HCT116 (cell line): ENCODE results near the gene IFITM10. TPM values are rescaled to one million over a fixed set of nuclear protein-coding genes. Genes with fewer than 3 reads are reported as not detected.

Source experiments
- ATAC-seq: fragments of 200-7000 bp; cut with Tn5 transposase; 2 replicates; pipeline ENCODE4 v1.9.1; 2020; ENCODE audit warnings: mild to moderate bottlenecking, moderate library complexity
- BruUV-seq: library from RNA; stranded (reverse); fragments of 400-500 nt; replicated peaks from 2 replicates; lab custom pipeline; 2021; lab: Mats Ljungman, UMichigan
- CTCF ChIA-PET: fragments of 300-600 bp; sonication (Branson Sonifier 250); formaldehyde crosslinking; loops from one replicate; lab custom pipeline; 2021; ENCODE audit warnings: antibody characterized with exemption; lab: Charles Lee
- POLR2A ChIA-PET: fragments of 300-600, 350-600 bp; sonication (Branson Sonifier 250); formaldehyde crosslinking; loops from one replicate; lab custom pipeline; 2021; ENCODE audit warnings: antibody characterized with exemption; lab: Charles Lee
- RAD21 ChIA-PET, 2 experiments: fragments of 300-600 bp; sonication (Branson Sonifier 250); formaldehyde crosslinking; loops; one replicate each; lab custom pipeline; 2023; ENCODE audit warnings: low total read pairs in 2 of 2; ENCODE audit not compliant: uncharacterized antibody in 2 of 2, unreplicated experiment in 2 of 2, low non-redundant PET in 1 of 2; lab: Charles Lee
- DNase-seq: peaks from one replicate; pipeline ENCODE4 v3.0.0-alpha.2; 2010; ENCODE audit warnings: low read depth, low spot score
- H2AFZ ChIP-seq: fragments of 200-600 bp; shearing (Covaris generic), sonication (generic); 2 replicates; pipeline ENCODE4 v1.6.1; 2017; ENCODE audit warnings: low read depth, mixed run types, mixed read lengths, antibody characterized with exemption, low read length; ENCODE audit not compliant: poor library complexity, severe bottlenecking
- H3K27ac ChIP-seq: 2 replicates; pipeline ENCODE4 v1.5.1; 2012; ENCODE audit warnings: low read depth, low read length
- H3K27me3 ChIP-seq: fragments of 200-600 bp; sonication (generic); 2 replicates; pipeline ENCODE4 v1.6.1; 2016; ENCODE audit warnings: mixed run types, low read length, mixed read lengths; ENCODE audit not compliant: insufficient read depth
- H3K36me3 ChIP-seq, 2 experiments: fragments of 200-500 bp in 1 of 2; fragments of 200-600 bp in 1 of 2; sonication (Bioruptor generic) in 1 of 2; sonication (generic) in 1 of 2; 2 replicates each; pipeline versions ENCODE4 v1.5.1 to v1.6.1; 2014 to 2016; ENCODE audit warnings: low read length in 2 of 2, inconsistent platforms in 1 of 2, mixed read lengths in 1 of 2, mixed run types in 1 of 2; ENCODE audit not compliant: insufficient read depth in 2 of 2, control insufficient read depth in 1 of 2
- H3K4me1 ChIP-seq, 2 experiments: fragments of 200-600 bp in 1 of 2; sonication (generic) in 1 of 2; 2 replicates each; pipeline versions ENCODE4 v1.5.1 to v1.6.1; 2012 to 2017; ENCODE audit warnings: low read length in 2 of 2, inconsistent platforms in 1 of 2, mild to moderate bottlenecking in 1 of 2, mixed read lengths in 1 of 2, mixed run types in 1 of 2, moderate library complexity in 1 of 2; ENCODE audit not compliant: insufficient read depth in 2 of 2, control insufficient read depth in 1 of 2
- H3K4me2 ChIP-seq: fragments of 200-600 bp; sonication (generic); 2 replicates; pipeline ENCODE4 v1.6.1; 2017; ENCODE audit warnings: mixed run types, low read length, mixed read lengths
- H3K4me3 ChIP-seq, 2 experiments: fragments of 200-600 bp in 1 of 2; sonication (generic) in 1 of 2; replicated peaks in 1 of 2; 2 replicates each; pipeline ENCODE4 v1.5.1; 2011 to 2016; ENCODE audit warnings: low read length in 2 of 2, control low read depth in 1 of 2, low read depth in 1 of 2, mild to moderate bottlenecking in 1 of 2, mixed read lengths in 1 of 2, mixed run types in 1 of 2
- H3K79me2 ChIP-seq: fragments of 200-600 bp; sonication (generic); 2 replicates; pipeline ENCODE4 v1.6.1; 2017; ENCODE audit warnings: mild to moderate bottlenecking, mixed run types, low read length, moderate library complexity, mixed read lengths; ENCODE audit not compliant: insufficient read depth
- H3K9ac ChIP-seq: fragments of 200-600 bp; sonication (generic); 2 replicates; pipeline ENCODE4 v1.6.1; 2016; ENCODE audit warnings: low read length, mixed read lengths
- H3K9me2 ChIP-seq: fragments of 200-600 bp; sonication (generic), shearing (Covaris generic); 2 replicates; pipeline ENCODE4 v1.6.1; 2017; ENCODE audit warnings: mixed run types, mild to moderate bottlenecking, moderate library complexity; ENCODE audit not compliant: insufficient read depth
- H3K9me3 ChIP-seq, 2 experiments: fragments of 200-500 bp in 1 of 2; fragments of 200-600 bp in 1 of 2; sonication (Bioruptor generic) in 1 of 2; sonication (generic) in 1 of 2; 2 replicates each; pipeline ENCODE4 v1.6.1; 2014 to 2017; ENCODE audit warnings: low read length in 2 of 2, mixed read lengths in 2 of 2, inconsistent platforms in 1 of 2, low read depth in 1 of 2, mild to moderate bottlenecking in 1 of 2, mixed run types in 1 of 2, moderate library complexity in 1 of 2; ENCODE audit not compliant: control insufficient read depth in 1 of 2, insufficient read depth in 1 of 2
- H4K20me1 ChIP-seq: fragments of 200-600 bp; sonication (generic), shearing (Covaris generic); 2 replicates; pipeline ENCODE4 v1.6.1; 2017; ENCODE audit warnings: mixed run types, mild to moderate bottlenecking, moderate library complexity; ENCODE audit not compliant: insufficient read depth
- CBX3 ChIP-seq: IDR thresholded peaks from 2 replicates; pipeline ENCODE4 v1.6.1; 2012; ENCODE audit warnings: low read depth
- ELF1 ChIP-seq: IDR thresholded peaks from 2 replicates; pipeline ENCODE4 v1.6.1; 2012; ENCODE audit warnings: low read depth, borderline replicate concordance
- EZH2phosphoT487 ChIP-seq: fragments of 200-600 bp; IDR thresholded peaks from 2 replicates; pipeline ENCODE4 v1.6.1; 2018; ENCODE audit warnings: antibody characterized with exemption, borderline replicate concordance
- FOSL1 ChIP-seq: IDR thresholded peaks from 2 replicates; pipeline ENCODE4 v1.6.1; 2012; ENCODE audit warnings: low read depth
- JUND ChIP-seq: IDR thresholded peaks from 2 replicates; pipeline ENCODE4 v1.6.1; 2012
- POLR2A ChIP-seq: IDR thresholded peaks from 2 replicates; pipeline ENCODE4 v1.7.0; 2011; ENCODE audit warnings: borderline replicate concordance; ENCODE audit not compliant: insufficient read depth, insufficient read length; ENCODE audit errors: extremely low read depth
- POLR2AphosphoS5 ChIP-seq: IDR thresholded peaks from 2 replicates; pipeline ENCODE4 v1.6.1; 2011; ENCODE audit warnings: mild to moderate bottlenecking, low read depth, low read length, moderate library complexity
- RAD21 ChIP-seq: IDR thresholded peaks from 2 replicates; pipeline ENCODE4 v1.6.1; 2012; ENCODE audit warnings: low read depth, mild to moderate bottlenecking
- SIN3A ChIP-seq: IDR thresholded peaks from 2 replicates; pipeline ENCODE4 v1.6.1; 2012; ENCODE audit warnings: low read depth
- SP1 ChIP-seq: IDR thresholded peaks from 2 replicates; pipeline ENCODE4 v1.6.1; 2012; ENCODE audit warnings: low read depth
- SRF ChIP-seq: IDR thresholded peaks from 2 replicates; pipeline ENCODE4 v1.6.1; 2012; ENCODE audit warnings: low read depth
- TCF7L2 ChIP-seq: IDR thresholded peaks from 2 replicates; pipeline ENCODE4 v1.7.0; 2011; ENCODE audit warnings: borderline replicate concordance, inconsistent platforms; ENCODE audit not compliant: insufficient read depth, insufficient read length; ENCODE audit errors: extremely low read depth
- YY1 ChIP-seq: IDR thresholded peaks from 2 replicates; pipeline ENCODE4 v1.6.1; 2011; ENCODE audit warnings: low read length, low read depth, moderate library complexity, mild to moderate bottlenecking; ENCODE audit not compliant: insufficient replicate concordance; ENCODE audit errors: extremely low read depth
- ZNF274 ChIP-seq: fragments of 200-500 bp; sonication (Bioruptor generic); IDR thresholded peaks from 2 replicates; pipeline ENCODE4 v1.6.1; 2014; ENCODE audit warnings: mild to moderate bottlenecking, low read depth, low read length, inconsistent platforms
- intact Hi-C: fragments of 100-400 bp; cut with micrococcal nuclease; formaldehyde crosslinking; loops from 2 replicates; pipeline ENCODE4 v1.10.0; 2022
- total RNA-seq: library from RNA; stranded (reverse); gene quantifications from one replicate; pipeline ENCODE4 v1.2.1, GENCODE V29; 2021; ENCODE audit not compliant: unreplicated experiment
- TF ChIP-seq, protein P1 (sequence below): IDR thresholded peaks from 2 replicates; pipeline ENCODE4 v1.6.1; 2011; ENCODE audit warnings: mild to moderate bottlenecking, low read length, moderate library complexity; ENCODE audit not compliant: insufficient replicate concordance; ENCODE audit errors: extremely low read depth
- TF ChIP-seq, protein P2 (sequence below): IDR thresholded peaks from 2 replicates; pipeline ENCODE4 v1.6.1; 2012; ENCODE audit warnings: low read depth
- TF ChIP-seq, protein P3 (sequence below), 3 experiments: fragments of 200-600 bp in 1 of 3; sonication (generic) in 1 of 3; IDR thresholded peaks in 2 of 3; conservative IDR thresholded peaks in 1 of 3; 2 replicates each; pipeline ENCODE4 v1.5.1; 2012 to 2017; ENCODE audit warnings: low read depth in 2 of 3, low read length in 2 of 3, antibody characterized with exemption in 1 of 3, borderline replicate concordance in 1 of 3, control low read depth in 1 of 3, mild to moderate bottlenecking in 1 of 3, mixed read lengths in 1 of 3, mixed run types in 1 of 3, moderate library complexity in 1 of 3; ENCODE audit not compliant: insufficient read depth in 1 of 3
- TF ChIP-seq, protein P4 (sequence below): IDR thresholded peaks from 2 replicates; pipeline ENCODE4 v1.6.1; 2012

The IFITM10 gene
- total RNA-seq, 1 experiment from 2014 or later: 1.9 TPM

DNA sequence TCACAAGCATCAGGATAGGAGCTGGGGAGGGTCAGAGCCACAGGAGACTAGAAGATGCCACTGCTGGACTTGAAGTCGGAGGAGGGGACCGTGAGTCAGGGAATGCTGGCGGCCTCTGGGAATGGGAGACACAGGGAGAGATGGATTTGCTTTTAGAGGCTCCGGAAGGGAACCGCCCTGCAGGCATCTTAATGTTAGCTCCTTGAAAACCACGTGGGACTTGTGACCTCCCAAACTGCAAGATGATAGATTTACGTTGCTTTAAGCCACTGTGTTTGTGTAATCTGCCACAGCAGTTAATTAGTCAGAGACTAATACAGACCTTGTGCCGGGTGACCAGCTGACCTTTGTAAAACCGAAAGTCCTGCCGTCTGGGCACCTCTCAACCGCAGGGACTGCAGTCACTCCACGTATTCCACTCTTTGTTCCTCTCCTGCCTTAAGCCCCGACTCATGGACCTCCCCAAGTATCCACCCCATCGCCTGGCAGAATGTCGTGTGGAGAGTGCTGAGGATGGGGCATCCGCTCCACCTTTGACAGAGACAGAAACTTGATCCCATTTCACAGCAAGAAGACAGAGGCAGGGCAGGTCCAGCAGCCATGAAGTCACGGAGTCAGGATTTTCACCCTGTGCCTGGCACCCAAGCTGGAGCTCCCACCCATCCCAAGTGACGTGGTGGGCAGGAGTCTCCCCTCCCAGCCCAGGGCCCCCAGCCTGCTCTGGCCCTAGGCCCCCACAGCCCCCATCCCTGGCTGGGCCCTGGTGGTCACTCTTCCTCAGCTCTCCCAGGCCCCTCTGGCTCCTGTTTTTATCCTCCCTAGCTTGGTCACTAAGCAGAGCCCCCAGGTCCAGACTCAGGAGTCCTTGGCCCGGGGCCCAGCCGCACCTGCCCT is 32.7 kb upstream of the IFITM10 start:
- Histone ChIP-seq H3K4me3 (no peak overlapping the region), H3K9me3 (no peaks in the 10 kb centered on the region), H3K4me1 (peaks cover 3 to 11% of the 10 kb centered on the region in 2 experiments; a peak in 3 of 4 replicates), H3K4me2 (no peak overlapping the region), H3K36me3 (no peaks in the 10 kb centered on the region), H3K79me2 (no peaks in the 10 kb centered on the region), H3K9ac (no peak overlapping the region), H3K27me3 (no peaks in the 10 kb centered on the region), H3K27ac (no peak overlapping the region), H3K9me2 (no peaks in the 10 kb centered on the region), H4K20me1 (no peaks in the 10 kb centered on the region), H2AFZ (no peak overlapping the region)
- ChIA-PET RAD21 (no interaction called here), POLR2A (no interaction called here), CTCF (no interaction called here)
- DNase-seq (no peak), ATAC-seq (no peak)
- intact Hi-C loops: no loop called here
- TF ChIP-seq EZH2phosphoT487 (no peak), SIN3A (no peak), ZNF274 (no peak), FOSL1 (no peak), ELF1 (no peak), CBX3 (no peak), SRF (no peak), POLR2A (no peak), RAD21 (no peak), YY1 (no peak), TCF7L2 (no peak), POLR2AphosphoS5 (no peak), SP1 (no peak), JUND (no peak)
- TF ChIP-seq, protein P1, sequence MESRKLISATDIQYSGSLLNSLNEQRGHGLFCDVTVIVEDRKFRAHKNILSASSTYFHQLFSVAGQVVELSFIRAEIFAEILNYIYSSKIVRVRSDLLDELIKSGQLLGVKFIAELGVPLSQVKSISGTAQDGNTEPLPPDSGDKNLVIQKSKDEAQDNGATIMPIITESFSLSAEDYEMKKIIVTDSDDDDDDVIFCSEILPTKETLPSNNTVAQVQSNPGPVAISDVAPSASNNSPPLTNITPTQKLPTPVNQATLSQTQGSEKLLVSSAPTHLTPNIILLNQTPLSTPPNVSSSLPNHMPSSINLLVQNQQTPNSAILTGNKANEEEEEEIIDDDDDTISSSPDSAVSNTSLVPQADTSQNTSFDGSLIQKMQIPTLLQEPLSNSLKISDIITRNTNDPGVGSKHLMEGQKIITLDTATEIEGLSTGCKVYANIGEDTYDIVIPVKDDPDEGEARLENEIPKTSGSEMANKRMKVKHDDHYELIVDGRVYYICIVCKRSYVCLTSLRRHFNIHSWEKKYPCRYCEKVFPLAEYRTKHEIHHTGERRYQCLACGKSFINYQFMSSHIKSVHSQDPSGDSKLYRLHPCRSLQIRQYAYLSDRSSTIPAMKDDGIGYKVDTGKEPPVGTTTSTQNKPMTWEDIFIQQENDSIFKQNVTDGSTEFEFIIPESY: no peak
- TF ChIP-seq, protein P2, sequence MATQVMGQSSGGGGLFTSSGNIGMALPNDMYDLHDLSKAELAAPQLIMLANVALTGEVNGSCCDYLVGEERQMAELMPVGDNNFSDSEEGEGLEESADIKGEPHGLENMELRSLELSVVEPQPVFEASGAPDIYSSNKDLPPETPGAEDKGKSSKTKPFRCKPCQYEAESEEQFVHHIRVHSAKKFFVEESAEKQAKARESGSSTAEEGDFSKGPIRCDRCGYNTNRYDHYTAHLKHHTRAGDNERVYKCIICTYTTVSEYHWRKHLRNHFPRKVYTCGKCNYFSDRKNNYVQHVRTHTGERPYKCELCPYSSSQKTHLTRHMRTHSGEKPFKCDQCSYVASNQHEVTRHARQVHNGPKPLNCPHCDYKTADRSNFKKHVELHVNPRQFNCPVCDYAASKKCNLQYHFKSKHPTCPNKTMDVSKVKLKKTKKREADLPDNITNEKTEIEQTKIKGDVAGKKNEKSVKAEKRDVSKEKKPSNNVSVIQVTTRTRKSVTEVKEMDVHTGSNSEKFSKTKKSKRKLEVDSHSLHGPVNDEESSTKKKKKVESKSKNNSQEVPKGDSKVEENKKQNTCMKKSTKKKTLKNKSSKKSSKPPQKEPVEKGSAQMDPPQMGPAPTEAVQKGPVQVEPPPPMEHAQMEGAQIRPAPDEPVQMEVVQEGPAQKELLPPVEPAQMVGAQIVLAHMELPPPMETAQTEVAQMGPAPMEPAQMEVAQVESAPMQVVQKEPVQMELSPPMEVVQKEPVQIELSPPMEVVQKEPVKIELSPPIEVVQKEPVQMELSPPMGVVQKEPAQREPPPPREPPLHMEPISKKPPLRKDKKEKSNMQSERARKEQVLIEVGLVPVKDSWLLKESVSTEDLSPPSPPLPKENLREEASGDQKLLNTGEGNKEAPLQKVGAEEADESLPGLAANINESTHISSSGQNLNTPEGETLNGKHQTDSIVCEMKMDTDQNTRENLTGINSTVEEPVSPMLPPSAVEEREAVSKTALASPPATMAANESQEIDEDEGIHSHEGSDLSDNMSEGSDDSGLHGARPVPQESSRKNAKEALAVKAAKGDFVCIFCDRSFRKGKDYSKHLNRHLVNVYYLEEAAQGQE: no peak
- TF ChIP-seq, protein P3, sequence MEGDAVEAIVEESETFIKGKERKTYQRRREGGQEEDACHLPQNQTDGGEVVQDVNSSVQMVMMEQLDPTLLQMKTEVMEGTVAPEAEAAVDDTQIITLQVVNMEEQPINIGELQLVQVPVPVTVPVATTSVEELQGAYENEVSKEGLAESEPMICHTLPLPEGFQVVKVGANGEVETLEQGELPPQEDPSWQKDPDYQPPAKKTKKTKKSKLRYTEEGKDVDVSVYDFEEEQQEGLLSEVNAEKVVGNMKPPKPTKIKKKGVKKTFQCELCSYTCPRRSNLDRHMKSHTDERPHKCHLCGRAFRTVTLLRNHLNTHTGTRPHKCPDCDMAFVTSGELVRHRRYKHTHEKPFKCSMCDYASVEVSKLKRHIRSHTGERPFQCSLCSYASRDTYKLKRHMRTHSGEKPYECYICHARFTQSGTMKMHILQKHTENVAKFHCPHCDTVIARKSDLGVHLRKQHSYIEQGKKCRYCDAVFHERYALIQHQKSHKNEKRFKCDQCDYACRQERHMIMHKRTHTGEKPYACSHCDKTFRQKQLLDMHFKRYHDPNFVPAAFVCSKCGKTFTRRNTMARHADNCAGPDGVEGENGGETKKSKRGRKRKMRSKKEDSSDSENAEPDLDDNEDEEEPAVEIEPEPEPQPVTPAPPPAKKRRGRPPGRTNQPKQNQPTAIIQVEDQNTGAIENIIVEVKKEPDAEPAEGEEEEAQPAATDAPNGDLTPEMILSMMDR (IDR thresholded peaks at IDR 0.05 in 2 of 3, conservative IDR thresholded peaks at IDR 0.05 in 1 of 3; ENCODE audit: borderline replicate concordance in 1 of 3, insufficient read depth in 1 of 3, low read depth in 2 of 3, low read length in 2 of 3): no peak
- TF ChIP-seq, protein P4, sequence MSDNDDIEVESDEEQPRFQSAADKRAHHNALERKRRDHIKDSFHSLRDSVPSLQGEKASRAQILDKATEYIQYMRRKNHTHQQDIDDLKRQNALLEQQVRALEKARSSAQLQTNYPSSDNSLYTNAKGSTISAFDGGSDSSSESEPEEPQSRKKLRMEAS: no peak
- BruUV-seq: no TSS peak
